ENCODE data around the gene ESRRB. TPM values are rescaled to one million over a fixed set of nuclear protein-coding genes. Genes with fewer than 3 reads are reported as not detected.

The ESRRB gene
- total RNA-seq, 6 donors from 2014 or later: 0.15 to 1.6 (median 0.30) TPM; not detected in 2

- Histone ChIP-seq H3K4me1 (no peaks in the 10 kb centered on the region), H3K9me3 (no peaks in the 10 kb centered on the region), H3K4me3 (no peak overlapping the region), H3K36me3 (no peaks in the 10 kb centered on the region), H3K27me3 (no peaks in the 10 kb centered on the region), H3K27ac (no peak overlapping the region)
- ATAC-seq (ENCODE audit: low FRiP score in 2 of 2) (no peak), DNase-seq (no peak)
- TF ChIP-seq EP300 (IDR thresholded peaks at IDR 0.05): no peak
- no peak for TF ChIP-seq POLR2A (IDR thresholded peaks at IDR 0.05)
- no peak for TF ChIP-seq CTCF (IDR thresholded peaks at IDR 0.05)
- no peak for TF ChIP-seq POLR2AphosphoS5 (IDR thresholded peaks at IDR 0.05)
- WGBS, 2 donors: 86 to 94% methylated on average over 2 of the region's 2 CpGs
These were observed 120.0 kb downstream of the ESRRB start for GRCh38 chr14:76495983-76496382.

GRCh38 chr14:76496595-76496994 lies 120.7 kb downstream of the ESRRB start:
- no peaks in the 10 kb centered on the region for H3K36me3 ChIP-seq
- no peak for ATAC-seq (ENCODE audit: low FRiP score in 2 of 2)
- WGBS, 2 donors: 77 to 97% methylated on average over 5 to 6 of the region's 6 CpGs

GRCh38 chr14:76497550-76498462 lies 121.9 kb downstream of the ESRRB start:
- TF ChIP-seq CTCF (IDR thresholded peaks at IDR 0.05): no peak
- Histone ChIP-seq H3K4me1 (no peaks in the 10 kb centered on the region), H3K36me3 (no peaks in the 10 kb centered on the region), H3K9me3 (no peaks in the 10 kb centered on the region), H3K27ac (no peak overlapping the region), H3K27me3 (no peaks in the 10 kb centered on the region), H3K4me3 (no peak overlapping the region)
- DNase-seq (peak in 1 of 2 donors; percentile 66), ATAC-seq (ENCODE audit: low FRiP score in 2 of 2) (no peak)
- 82 to 88% methylated on average over 6 to 19 of the region's 19 CpGs for WGBS, 2 donors

More at GRCh38 chr14:76496595-76496994, 120.7 kb downstream of the ESRRB start:
- Histone ChIP-seq H3K27ac (no peak overlapping the region), H3K4me3 (no peak overlapping the region), H3K9me3 (no peaks in the 10 kb centered on the region), H3K4me1 (no peaks in the 10 kb centered on the region), H3K27me3 (no peaks in the 10 kb centered on the region)
- TF ChIP-seq EP300 (IDR thresholded peaks at IDR 0.05) (no peak), POLR2AphosphoS5 (IDR thresholded peaks at IDR 0.05) (no peak), CTCF (IDR thresholded peaks at IDR 0.05) (no peak), POLR2A (IDR thresholded peaks at IDR 0.05) (no peak)
- DNase-seq: no peak

- no peaks in the 10 kb centered on the region for H3K36me3 ChIP-seq
- no peak for DNase-seq
- WGBS, 2 donors: 83 to 100% methylated on average over 1 to 13 of the region's 13 CpGs
- H3K9me3 ChIP-seq: no peaks in the 10 kb centered on the region
- TF ChIP-seq EP300 (IDR thresholded peaks at IDR 0.05) (no peak), CTCF (IDR thresholded peaks at IDR 0.05) (no peak), POLR2A (IDR thresholded peaks at IDR 0.05) (no peak), POLR2AphosphoS5 (IDR thresholded peaks at IDR 0.05) (no peak)
- no peaks in the 10 kb centered on the region for H3K27me3 ChIP-seq
- no peaks in the 10 kb centered on the region for H3K4me1 ChIP-seq
- no peak overlapping the region for H3K4me3 ChIP-seq
- no peak for ATAC-seq (ENCODE audit: low FRiP score in 2 of 2)
- no peak overlapping the region for H3K27ac ChIP-seq
These were observed 122.6 kb downstream of the ESRRB start for GRCh38 chr14:76498463-76498935.
